Skin epidermis (tissue), 12 donors: ENCODE results near the gene ISOC2.
A peak's percentile ranks its signal among the peaks of the same experiment; 100 is the strongest.

Source experiments
- H3K27ac ChIP-seq, 21 experiments: fragments of 200-600 bp; sonication (generic) in 11 of 21; one replicate each; pipeline ENCODE4 v1.5.0; 2020; ENCODE audit warnings: mild to moderate bottlenecking in 3 of 21, inconsistent platforms in 2 of 21, moderate library complexity in 2 of 21
- H3K4me3 ChIP-seq, 7 experiments: fragments of 200-600 bp; sonication (generic) in 2 of 7; one replicate each; pipeline ENCODE4 v1.5.0; 2020; ENCODE audit warnings: inconsistent platforms in 2 of 7, mild to moderate bottlenecking in 2 of 7, moderate library complexity in 1 of 7

The ISOC2 gene

GRCh38 chr19:55446060-55446459, 15.4 kb downstream of the ISOC2 start:
- H3K27ac ChIP-seq = no peak overlapping the region
- no peak overlapping the region for H3K4me3 ChIP-seq

DNA sequence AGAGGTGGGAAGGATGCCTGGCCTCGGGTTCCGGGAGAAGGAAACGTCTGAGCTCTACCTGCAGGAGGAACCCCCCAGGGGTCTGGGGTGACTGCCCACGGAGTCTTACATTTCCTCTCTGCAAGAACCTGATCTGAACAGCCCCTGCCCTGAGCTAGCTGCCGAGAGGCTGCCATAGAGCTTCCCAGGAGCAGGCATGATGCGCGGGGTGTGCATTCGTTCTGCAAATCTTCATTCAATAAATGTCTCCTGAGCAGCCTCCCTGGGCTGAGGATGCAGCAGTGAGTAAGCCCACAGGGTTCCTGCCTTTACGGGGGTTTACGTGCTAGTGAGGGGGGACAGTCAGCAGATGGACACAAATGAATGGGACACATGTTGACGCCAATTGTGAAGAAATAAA, 16.8 kb downstream of the ISOC2 start:
- Histone ChIP-seq H3K27ac (no peak overlapping the region), H3K4me3 (no peak overlapping the region)

GRCh38 chr19:55443824-55444480, 17.5 kb downstream of the ISOC2 start:
- Histone ChIP-seq H3K27ac (no peak overlapping the region), H3K4me3 (no peak overlapping the region)

GRCh38 chr19:55443045-55443823, 18.2 kb downstream of the ISOC2 start, which contains the start of gene SHISA7:
Gene SHISA7, minus strand, starts transcription at chr19:55443300. Its CDS starts 437 bp downstream, at chr19:55442863.
- H3K27ac ChIP-seq = no peak within 1 kb of the TSS
- peak within 1 kb of the TSS in 1 of 7 experiments; percentile 12 for H3K4me3 ChIP-seq

GRCh38 chr19:55442372-55442961, 19.0 kb downstream of the ISOC2 start:
- no peak overlapping the region for H3K27ac ChIP-seq
- H3K4me3 ChIP-seq = peak overlapping the region in 1 of 7 experiments; percentile 12

- Histone ChIP-seq H3K4me3 (peak overlapping the region in 1 of 7 experiments; percentile 12), H3K27ac (no peak overlapping the region)
These were observed 19.6 kb downstream of the ISOC2 start for GRCh38 chr19:55441692-55442321.

DNA sequence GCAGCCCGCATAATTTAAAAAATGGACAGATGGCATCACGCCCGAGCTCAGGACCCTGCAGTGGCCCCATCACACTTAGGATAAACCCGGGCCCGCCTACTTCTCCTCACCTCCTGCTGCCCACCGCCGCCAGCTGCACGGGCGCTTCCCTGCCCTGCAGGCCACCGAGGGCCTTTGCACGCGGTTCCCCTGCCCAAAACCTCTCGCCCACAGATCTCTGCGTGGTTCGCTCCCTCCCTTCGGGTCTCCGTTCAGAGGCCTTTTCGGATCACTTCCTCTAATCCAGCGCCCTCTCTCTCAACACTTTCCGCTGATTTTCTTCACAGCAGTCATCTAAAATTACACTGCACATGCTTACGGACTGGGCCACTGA, 20.1 kb downstream of the ISOC2 start:
- Histone ChIP-seq H3K27ac (no peak overlapping the region), H3K4me3 (no peak overlapping the region)

DNA sequence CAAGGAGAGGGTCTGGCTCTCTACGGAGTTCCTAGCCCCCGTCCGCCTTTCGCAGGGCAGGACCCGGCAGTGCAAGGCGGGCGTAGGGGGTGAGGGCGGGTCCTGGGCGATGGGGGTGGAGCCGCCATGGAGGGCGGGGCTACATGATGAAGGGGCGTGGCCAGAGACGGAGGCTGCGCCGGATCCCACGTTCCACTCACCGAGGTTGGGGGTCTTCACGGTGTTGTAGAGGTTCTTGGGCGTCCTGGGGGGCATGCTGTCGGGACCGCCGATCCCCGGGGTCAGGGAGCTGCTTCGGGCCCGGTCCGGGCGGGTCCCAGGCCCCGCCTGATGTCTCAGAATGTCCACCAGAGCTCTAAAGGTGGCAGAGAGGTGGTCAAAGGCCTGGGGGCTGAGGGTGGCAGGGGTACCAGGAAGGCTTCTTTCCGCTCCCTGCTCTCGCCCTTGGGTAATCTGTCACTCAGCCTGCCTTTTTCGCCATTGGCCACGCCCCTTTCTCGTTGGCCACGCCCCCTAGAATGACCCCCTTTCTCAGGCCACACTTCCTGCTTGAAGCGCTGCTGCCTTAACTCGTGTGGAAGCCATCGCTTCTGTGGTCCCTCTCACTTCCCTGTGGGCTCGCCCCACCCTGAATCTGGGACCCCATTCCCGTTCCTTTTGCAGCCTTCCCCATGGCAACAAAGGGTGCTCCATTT, 20.9 kb downstream of the ISOC2 start:
- no peak overlapping the region for H3K27ac ChIP-seq
- no peak overlapping the region for H3K4me3 ChIP-seq

- Histone ChIP-seq H3K27ac (no peak overlapping the region), H3K4me3 (no peak overlapping the region)
These were observed 22.4 kb downstream of the ISOC2 start for GRCh38 chr19:55439052-55439451.

DNA sequence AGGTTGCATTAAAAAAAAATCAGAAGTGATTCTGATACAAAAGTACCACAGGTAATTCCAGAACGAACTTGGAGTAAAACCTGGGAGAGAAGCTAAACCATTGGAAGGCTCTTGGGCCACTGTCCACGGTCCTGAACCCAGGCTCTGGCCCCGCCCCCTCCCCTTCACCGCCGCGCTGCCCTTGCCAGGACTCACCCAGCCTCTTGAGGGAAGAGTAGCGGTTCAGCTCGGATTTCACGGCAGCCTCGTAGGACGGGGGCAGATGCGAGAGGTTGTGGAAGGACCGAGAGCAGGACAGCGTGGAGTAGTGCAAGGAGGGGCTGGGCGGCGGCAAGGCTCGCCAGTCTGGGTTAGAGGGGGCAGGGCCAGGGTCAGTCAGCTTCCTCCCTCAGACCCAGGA, 24.0 kb downstream of the ISOC2 start:
- Histone ChIP-seq H3K4me3 (no peak overlapping the region), H3K27ac (no peak overlapping the region)

DNA sequence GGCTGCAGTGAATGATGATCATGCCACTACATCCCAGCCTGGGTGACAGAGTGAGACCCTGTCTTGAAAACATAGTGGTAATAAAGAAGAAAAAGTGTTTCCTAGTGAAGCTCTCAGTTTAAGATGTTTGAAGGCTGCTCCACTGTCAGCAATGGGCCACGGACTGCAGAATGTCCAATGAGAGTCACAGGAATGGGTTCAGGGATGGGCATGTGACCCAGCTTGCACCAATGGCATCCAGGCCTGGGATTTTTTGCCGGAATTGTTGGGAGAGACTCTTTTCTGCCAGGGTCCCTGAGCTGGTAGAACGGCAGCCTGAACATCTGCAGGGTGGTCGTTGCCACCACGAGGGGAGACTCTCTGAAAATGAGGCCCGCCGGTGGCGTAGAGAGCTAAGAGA, 24.6 kb downstream of the ISOC2 start:
- H3K4me3 ChIP-seq = no peak overlapping the region
- H3K27ac ChIP-seq = no peak overlapping the region

GRCh38 chr19:55435020-55435419, 26.4 kb downstream of the ISOC2 start:
- Histone ChIP-seq H3K27ac (no peak overlapping the region), H3K4me3 (no peak overlapping the region)

GRCh38 chr19:55434356-55434919, 27.0 kb downstream of the ISOC2 start:
- no peak overlapping the region for H3K4me3 ChIP-seq
- no peak overlapping the region for H3K27ac ChIP-seq

GRCh38 chr19:55433292-55433691, 28.1 kb downstream of the ISOC2 start:
- Histone ChIP-seq H3K27ac (peak overlapping the region in 1 of 21 experiments; percentile 13), H3K4me3 (no peak overlapping the region)

DNA sequence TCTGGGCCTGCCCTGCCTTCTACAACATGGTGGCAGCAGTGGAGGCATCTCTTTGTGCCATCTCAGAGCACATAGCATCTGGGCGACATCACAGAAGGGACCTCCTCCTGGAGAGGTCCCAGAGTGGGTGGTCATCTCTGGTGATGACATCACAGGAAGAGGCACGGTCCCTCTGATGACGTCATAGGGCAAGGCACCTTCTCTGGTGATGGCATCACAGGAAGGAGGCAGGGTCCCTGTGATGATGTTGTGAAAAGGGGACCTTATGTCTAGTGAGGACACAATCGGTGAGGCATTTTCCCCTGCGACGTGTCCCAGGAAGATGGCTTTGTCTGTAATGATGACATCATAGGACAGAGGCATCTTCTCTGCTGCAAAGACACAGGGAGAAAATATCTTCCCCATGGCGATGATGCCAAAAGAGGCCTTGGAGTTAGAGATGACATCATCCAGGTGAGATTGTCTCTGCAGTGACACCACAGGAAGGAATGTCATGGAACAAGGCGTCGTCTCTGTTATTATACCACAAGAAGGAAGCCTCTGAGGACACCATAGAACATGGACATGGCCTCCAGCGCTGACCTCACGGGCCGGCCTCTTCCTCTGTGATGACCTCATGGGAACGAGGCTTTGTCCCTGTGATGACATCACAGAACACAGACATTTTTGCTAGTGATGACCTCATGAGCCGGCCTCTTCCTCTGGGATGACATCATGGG, 29.0 kb downstream of the ISOC2 start:
- no peak overlapping the region for H3K27ac ChIP-seq

DNA sequence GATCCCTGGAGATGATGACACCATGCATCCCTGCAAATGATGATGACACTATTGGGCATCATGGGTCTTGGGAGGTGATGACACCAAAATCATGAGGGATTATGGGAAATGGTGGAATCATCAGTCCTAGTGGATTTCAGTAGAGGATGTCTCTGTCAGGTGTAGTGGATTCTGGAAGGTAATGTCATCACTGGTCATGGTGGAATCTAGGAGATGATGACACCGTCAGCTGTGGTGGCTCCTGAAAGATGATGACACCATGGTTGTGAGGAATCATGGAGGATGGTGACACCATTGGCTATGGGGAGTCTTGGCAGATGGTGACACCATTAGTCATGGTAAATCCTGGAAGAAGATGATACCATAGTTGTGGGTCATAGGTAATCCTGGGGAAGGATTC, 30.3 kb downstream of the ISOC2 start:
- no peak overlapping the region for H3K4me3 ChIP-seq
- no peak overlapping the region for H3K27ac ChIP-seq

More for the DNA sequence above, 29.0 kb downstream of the ISOC2 start:
- no peak overlapping the region for H3K4me3 ChIP-seq

DNA sequence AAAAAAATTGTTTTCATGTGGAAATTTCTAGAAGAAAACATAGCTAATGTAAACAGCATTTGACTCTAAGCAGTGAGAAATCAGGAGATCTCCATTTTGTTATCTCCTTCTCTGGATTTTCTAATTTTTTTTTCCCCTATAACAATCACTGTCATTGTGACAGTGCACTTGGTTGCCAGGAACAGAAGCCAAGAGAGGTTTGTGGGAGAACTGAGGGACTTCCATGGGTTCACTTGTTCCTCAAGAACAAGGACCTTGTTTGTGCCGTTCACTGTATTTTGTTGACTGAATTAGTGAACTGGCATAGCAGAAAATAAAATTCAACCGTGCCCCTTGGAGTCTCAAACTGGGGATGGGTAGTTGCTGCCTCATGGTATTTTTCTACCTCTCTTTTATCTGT, 35.4 kb downstream of the ISOC2 start:
- Histone ChIP-seq H3K4me3 (no peak overlapping the region), H3K27ac (peak overlapping the region in 1 of 21 experiments; percentile 35)

- H3K4me3 ChIP-seq = no peak overlapping the region
- no peak overlapping the region for H3K27ac ChIP-seq
These were observed 36.9 kb downstream of the ISOC2 start for GRCh38 chr19:55424518-55424917.
